H9 (cell line): ENCODE data around the gene MYD88. TPM values are rescaled to one million over a fixed set of nuclear protein-coding genes. Genes with fewer than 3 reads are reported as not detected.

Experiments used
- DNase-seq: peaks from one replicate; pipeline ENCODE4 v3.0.0-alpha.2; 2017
- H2AFZ ChIP-seq: one replicate; pipeline ENCODE4 v1.6.1; 2013; ENCODE audit warnings: mild to moderate bottlenecking, low read length, control low read depth, moderate library complexity
- H2AK5ac ChIP-seq: 2 replicates; pipeline ENCODE4 v1.6.1; 2013; ENCODE audit warnings: low read length, control low read depth, mixed read lengths; ENCODE audit not compliant: insufficient read length
- H2BK120ac ChIP-seq: one replicate; pipeline ENCODE4 v1.6.1; 2013; ENCODE audit warnings: low read depth, mild to moderate bottlenecking, low read length, control low read depth, inconsistent platforms; ENCODE audit not compliant: poor library complexity, severe bottlenecking
- H2BK12ac ChIP-seq: 2 replicates; pipeline ENCODE4 v1.6.1; 2013; ENCODE audit warnings: low read length, control low read depth, mixed read lengths, low read depth; ENCODE audit not compliant: insufficient read length
- H2BK15ac ChIP-seq: 2 replicates; pipeline ENCODE4 v1.6.1; 2013; ENCODE audit warnings: low read depth, low read length, control low read depth
- H2BK20ac ChIP-seq: one replicate; pipeline ENCODE4 v1.6.1; 2013; ENCODE audit warnings: low read depth, mild to moderate bottlenecking, low read length, control low read depth, inconsistent platforms; ENCODE audit not compliant: poor library complexity, severe bottlenecking
- H2BK5ac ChIP-seq: 2 replicates; pipeline ENCODE4 v1.6.1; 2013; ENCODE audit warnings: low read length, control low read depth, mixed read lengths; ENCODE audit not compliant: insufficient read length
- H3K14ac ChIP-seq: 2 replicates; pipeline ENCODE4 v1.6.1; 2013; ENCODE audit warnings: low read length, control low read depth; ENCODE audit not compliant: insufficient read depth
- H3K18ac ChIP-seq: 2 replicates; pipeline ENCODE4 v1.6.1; 2013; ENCODE audit warnings: low read depth, mild to moderate bottlenecking, mixed read lengths, low read length, control low read depth; ENCODE audit not compliant: insufficient read length
- H3K23ac ChIP-seq: 2 replicates; pipeline ENCODE4 v1.6.1; 2013; ENCODE audit warnings: low read length, control low read depth, mixed read lengths, low read depth; ENCODE audit not compliant: insufficient read length
- H3K23me2 ChIP-seq: 2 replicates; pipeline ENCODE4 v1.6.1; 2013; ENCODE audit warnings: low read depth, mild to moderate bottlenecking, mixed read lengths, low read length, control low read depth; ENCODE audit not compliant: insufficient read length, poor library complexity, severe bottlenecking
- H3K27ac ChIP-seq: 2 replicates; pipeline ENCODE4 v1.5.1; 2013; ENCODE audit warnings: low read length, control low read depth, mixed read lengths, low read depth; ENCODE audit not compliant: insufficient read length
- H3K27me3 ChIP-seq: 2 replicates; pipeline ENCODE4 v1.6.1; 2013; ENCODE audit warnings: low read length, control low read depth, inconsistent platforms; ENCODE audit not compliant: insufficient read depth
- H3K4ac ChIP-seq: 2 replicates; pipeline ENCODE4 v1.6.1; 2013; ENCODE audit warnings: low read depth, mild to moderate bottlenecking, control low read depth, inconsistent platforms, low read length, moderate library complexity
- H3K4me1 ChIP-seq: 2 replicates; pipeline ENCODE4 v1.6.1; 2013; ENCODE audit warnings: low read length, control low read depth, inconsistent platforms; ENCODE audit not compliant: insufficient read depth
- H3K4me2 ChIP-seq: 2 replicates; pipeline ENCODE4 v1.6.1; 2013; ENCODE audit warnings: low read length, control low read depth, mixed read lengths; ENCODE audit not compliant: insufficient read length, insufficient read depth
- H3K56ac ChIP-seq: 2 replicates; pipeline ENCODE4 v1.6.1; 2013; ENCODE audit warnings: low read depth, mild to moderate bottlenecking, mixed read lengths, low read length, control low read depth; ENCODE audit not compliant: insufficient read length
- H3K79me1 ChIP-seq: 2 replicates; pipeline ENCODE4 v1.6.1; 2013; ENCODE audit warnings: low read depth, mild to moderate bottlenecking, moderate library complexity, low read length, control low read depth, inconsistent platforms; ENCODE audit not compliant: insufficient read depth, poor library complexity, severe bottlenecking
- H3K79me2 ChIP-seq: 2 replicates; pipeline ENCODE4 v1.6.1; 2013; ENCODE audit warnings: low read length, control low read depth, inconsistent platforms; ENCODE audit not compliant: insufficient read depth
- H3K9ac ChIP-seq: 2 replicates; pipeline ENCODE4 v1.6.1; 2013; ENCODE audit warnings: low read length, control low read depth, mixed read lengths; ENCODE audit not compliant: insufficient read length; ENCODE audit errors: extremely low read depth
- H3K9me3 ChIP-seq: one replicate; pipeline ENCODE4 v1.6.1; 2013; ENCODE audit warnings: low read depth, low read length, inconsistent platforms; ENCODE audit not compliant: control insufficient read depth
- H3T11ph ChIP-seq: one replicate; pipeline ENCODE4 v1.6.1; 2013; ENCODE audit warnings: mild to moderate bottlenecking, low read length, control low read depth, inconsistent platforms
- H4K20me1 ChIP-seq: one replicate; pipeline ENCODE4 v1.6.1; 2013; ENCODE audit not compliant: control insufficient read depth, insufficient read length, insufficient read depth
- H4K5ac ChIP-seq: 2 replicates; pipeline ENCODE4 v1.6.1; 2013; ENCODE audit warnings: low read depth, mild to moderate bottlenecking, mixed read lengths, low read length, control low read depth; ENCODE audit not compliant: insufficient read length
- H4K8ac ChIP-seq: replicated peaks from 2 replicates; pipeline ENCODE4 v1.6.1; 2013; ENCODE audit warnings: low read length, control low read depth, mixed read lengths, low read depth; ENCODE audit not compliant: insufficient read length
- H4K91ac ChIP-seq: 2 replicates; pipeline ENCODE4 v1.6.1; 2013; ENCODE audit warnings: low read depth, mild to moderate bottlenecking, moderate library complexity, mixed read lengths, low read length, control low read depth; ENCODE audit not compliant: insufficient read length
- H3K27ac Mint-ChIP-seq, 3 experiments: 2 replicates in 2 of 3; 3 replicates in 1 of 3; pipeline ENCODE4 v1.8.0; 2020 to 2021; ENCODE audit warnings: mixed read lengths in 3 of 3, mild to moderate bottlenecking in 1 of 3, moderate library complexity in 1 of 3
- H3K27me3 Mint-ChIP-seq: 2 replicates; pipeline ENCODE4 v1.8.0; 2021; ENCODE audit warnings: low read depth, mild to moderate bottlenecking, moderate library complexity, mixed read lengths
- H3K36me3 Mint-ChIP-seq, 3 experiments: 2 replicates in 2 of 3; 3 replicates in 1 of 3; pipeline ENCODE4 v1.8.0; 2020 to 2021; ENCODE audit warnings: low read depth in 3 of 3, mixed read lengths in 3 of 3; ENCODE audit not compliant: insufficient read depth in 1 of 3
- H3K4me1 Mint-ChIP-seq, 2 experiments: 2 replicates each; pipeline ENCODE4 v1.8.0; 2020; ENCODE audit warnings: mixed read lengths in 2 of 2
- H3K4me3 Mint-ChIP-seq, 2 experiments: 2 replicates in 1 of 2; 3 replicates in 1 of 2; pipeline ENCODE4 v1.8.0; 2020 to 2021; ENCODE audit warnings: mild to moderate bottlenecking in 2 of 2, mixed read lengths in 2 of 2, moderate library complexity in 1 of 2
- H3K9me3 Mint-ChIP-seq, 2 experiments: 2 replicates in 1 of 2; 3 replicates in 1 of 2; pipeline ENCODE4 v1.8.0; 2020; ENCODE audit warnings: mild to moderate bottlenecking in 2 of 2, mixed read lengths in 2 of 2, moderate library complexity in 1 of 2
- WGBS: extraction: QIAGEN DNeasy Blood & Tissue Kit; methylation state at CpG from one replicate; pipeline ENCODE4 v1.1.7; 2013; ENCODE audit warnings: missing lambda C conversion rate, low lambda C conversion rate, mixed read lengths; ENCODE audit not compliant: insufficient read length; ENCODE audit errors: extremely low coverage; 5-methylcytosine and 5-hydroxymethylcytosine counted together
- total RNA-seq: library from RNA; stranded (reverse); gene quantifications from 2 replicates; pipeline ENCODE4 v1.2.1, GENCODE V29; 2021
- TF ChIP-seq, protein P1 (sequence below): fragments of 200-600 bp; sonication (generic); conservative IDR thresholded peaks from 3 replicates; pipeline ENCODE4 v1.8.0; 2021; ENCODE audit warnings: antibody characterized with exemption, mild to moderate bottlenecking

MYD88 gene
- total RNA-seq, 1 experiment from 2014 or later, result 33.4 TPM

DNA sequence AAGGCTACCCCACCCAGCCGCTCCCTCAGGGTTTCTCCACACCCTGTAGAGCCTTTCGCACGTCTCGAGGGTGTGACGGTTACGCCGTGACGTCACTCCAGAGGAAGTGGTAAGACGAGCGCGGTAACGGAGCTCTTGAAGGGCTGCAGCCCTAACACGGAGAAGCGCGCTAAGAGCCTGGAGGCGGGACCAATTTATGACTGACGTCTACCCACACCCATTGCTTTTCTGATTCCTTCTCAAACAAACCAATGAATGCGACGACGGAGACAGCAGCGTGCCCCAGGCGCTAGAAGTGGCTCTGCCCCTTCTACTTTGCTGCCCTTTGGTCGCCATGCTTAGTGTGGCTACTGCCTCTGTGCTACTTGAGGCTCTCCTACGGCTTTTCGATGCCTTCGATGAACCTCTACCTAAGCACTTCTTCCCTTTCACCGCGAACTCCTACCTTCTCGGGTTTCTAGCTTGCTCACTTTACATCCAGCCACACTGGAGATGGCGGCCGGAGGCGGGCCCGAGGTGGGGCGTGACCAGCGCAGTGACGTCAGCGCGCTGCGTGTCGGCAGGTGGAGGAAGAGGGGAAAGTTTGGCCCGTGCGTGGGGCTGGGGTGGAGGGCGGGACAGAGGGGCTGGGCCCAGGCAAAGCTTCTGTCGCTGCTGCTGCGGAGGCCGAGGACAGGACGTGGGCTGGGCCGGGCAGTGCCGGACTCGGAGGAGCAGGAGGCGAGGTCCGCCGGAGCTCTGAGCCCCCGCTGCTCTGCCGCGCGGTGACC, 26.7 kb downstream of the MYD88 start, which contains the start of gene OXSR1:
Gene OXSR1 (plus strand): TSS at position 586 of the 770 bp plus-strand sequence. CDS start 340 bp downstream, outside the sequence.
- peak within 1 kb of the TSS; percentile 99 for H2AFZ ChIP-seq
- H3K4ac ChIP-seq, result no peak within 1 kb of the TSS; the same call in 1 of the 2 replicates
- H2BK12ac ChIP-seq, result no peak within 1 kb of the TSS
- H3K27ac ChIP-seq, result peak within 1 kb of the TSS; percentile 54
- peak within 1 kb of the TSS; percentile 62 for H2BK120ac ChIP-seq
- H3K4me1 Mint-ChIP-seq, result peaks cover 11 to 21% of the 10 kb centered on the region in 2 experiments
- H4K8ac ChIP-seq, result no peak within 1 kb of the TSS
- 0 out of 2 replicates have a peak, but pooled peaks cover 3% of the 10 kb centered on the region for H3K27me3 Mint-ChIP-seq
- H2BK20ac ChIP-seq, result no peak within 1 kb of the TSS
- H3K56ac ChIP-seq, result no peak within 1 kb of the TSS
- H3K4me3 Mint-ChIP-seq, result peak within 1 kb of the TSS; percentile 93 to 99
- peak within 1 kb of the TSS; percentile 31 for H4K5ac ChIP-seq
- peaks cover 0 to 4% (median 0%) of the 10 kb centered on the region in 3 experiments; a peak in 1 of 7 replicates for H3K36me3 Mint-ChIP-seq
- H2AK5ac ChIP-seq, result no peak within 1 kb of the TSS
- H3K14ac ChIP-seq, result peak within 1 kb of the TSS; percentile 97
- DNase-seq, result peak; percentile 98
- peak within 1 kb of the TSS; percentile 95 for H3K18ac ChIP-seq
- peaks cover 3% of the 10 kb centered on the region for H3K23me2 ChIP-seq
- peak within 1 kb of the TSS; percentile 99 to 100 (median 100) for H3K27ac Mint-ChIP-seq
- H4K20me1 ChIP-seq, result no peaks in the 10 kb centered on the region
- H4K91ac ChIP-seq, result no peak within 1 kb of the TSS
- H3K4me1 ChIP-seq, result no peaks in the 10 kb centered on the region
- no peak within 1 kb of the TSS for H3K23ac ChIP-seq
- no peaks in the 10 kb centered on the region for H3K27me3 ChIP-seq
- TF ChIP-seq, protein P1, sequence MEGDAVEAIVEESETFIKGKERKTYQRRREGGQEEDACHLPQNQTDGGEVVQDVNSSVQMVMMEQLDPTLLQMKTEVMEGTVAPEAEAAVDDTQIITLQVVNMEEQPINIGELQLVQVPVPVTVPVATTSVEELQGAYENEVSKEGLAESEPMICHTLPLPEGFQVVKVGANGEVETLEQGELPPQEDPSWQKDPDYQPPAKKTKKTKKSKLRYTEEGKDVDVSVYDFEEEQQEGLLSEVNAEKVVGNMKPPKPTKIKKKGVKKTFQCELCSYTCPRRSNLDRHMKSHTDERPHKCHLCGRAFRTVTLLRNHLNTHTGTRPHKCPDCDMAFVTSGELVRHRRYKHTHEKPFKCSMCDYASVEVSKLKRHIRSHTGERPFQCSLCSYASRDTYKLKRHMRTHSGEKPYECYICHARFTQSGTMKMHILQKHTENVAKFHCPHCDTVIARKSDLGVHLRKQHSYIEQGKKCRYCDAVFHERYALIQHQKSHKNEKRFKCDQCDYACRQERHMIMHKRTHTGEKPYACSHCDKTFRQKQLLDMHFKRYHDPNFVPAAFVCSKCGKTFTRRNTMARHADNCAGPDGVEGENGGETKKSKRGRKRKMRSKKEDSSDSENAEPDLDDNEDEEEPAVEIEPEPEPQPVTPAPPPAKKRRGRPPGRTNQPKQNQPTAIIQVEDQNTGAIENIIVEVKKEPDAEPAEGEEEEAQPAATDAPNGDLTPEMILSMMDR, result no peak
- H3K4me2 ChIP-seq, result peak within 1 kb of the TSS; percentile 69
- H3K79me2 ChIP-seq, result peaks cover 12% of the 10 kb centered on the region; the same call in 1 of the 2 replicates
- no peaks in the 10 kb centered on the region for H3K9me3 Mint-ChIP-seq
- H3T11ph ChIP-seq, result peak within 1 kb of the TSS; percentile 97
- H3K9ac ChIP-seq, result peak within 1 kb of the TSS; percentile 85
- WGBS, result no CpG with 5 or more reads among the region's 57 CpGs
- no peak within 1 kb of the TSS for H2BK15ac ChIP-seq
- H3K79me1 ChIP-seq, result no peaks in the 10 kb centered on the region
- peak within 1 kb of the TSS; percentile 59 for H2BK5ac ChIP-seq
- no peaks in the 10 kb centered on the region for H3K9me3 ChIP-seq
